IMR-90 (cell line): ENCODE results near the gene PDCD1LG2. TPM values are rescaled to one million over a fixed set of nuclear protein-coding genes. Genes with fewer than 3 reads are reported as not detected.
A peak's percentile ranks its signal among the peaks of the same experiment; 100 is the strongest.

Experiments
- ATAC-seq: fragments of 200-7000 bp; cut with Tn5 transposase; 2 replicates; pipeline ENCODE4 v1.9.1; 2020; ENCODE audit warnings: low read depth, mild to moderate bottlenecking, moderate library complexity
- BruUV-seq: library from RNA; stranded (reverse); fragments of 400-500 nt; replicated peaks from 2 replicates; lab custom pipeline; 2021; lab: Mats Ljungman, UMichigan
- CTCF ChIA-PET: fragments of 300-600 bp; formaldehyde crosslinking; extraction: SDS; loops from one replicate; lab custom pipeline; 2021; ENCODE audit warnings: antibody characterized with exemption; lab: Yijun Ruan, JAX
- POLR2A ChIA-PET: fragments of 300-600 bp; sonication (Branson Sonifier 250); formaldehyde crosslinking; loops from one replicate; lab custom pipeline; 2022; ENCODE audit warnings: antibody characterized with exemption; ENCODE audit not compliant: unreplicated experiment; lab: Charles Lee
- DNase-seq: peaks from one replicate; pipeline ENCODE4 v3.0.0; 2013
- H2AFZ ChIP-seq: replicated peaks from 2 replicates; pipeline ENCODE3; 2013; ENCODE audit warnings: low read length, mild to moderate bottlenecking; ENCODE audit not compliant: poor library complexity
- H2AK5ac ChIP-seq: 2 replicates; pipeline ENCODE4 v1.6.1; 2013; ENCODE audit warnings: low read depth, low read length, inconsistent platforms
- H2AK9ac ChIP-seq: replicated peaks from 2 replicates; pipeline ENCODE3; 2013; ENCODE audit warnings: mild to moderate bottlenecking, low read depth, low read length, moderate library complexity; ENCODE audit not compliant: poor library complexity
- H2BK120ac ChIP-seq: 2 replicates; pipeline ENCODE4 v1.6.1; 2013; ENCODE audit warnings: low read depth, low read length, inconsistent platforms
- H2BK15ac ChIP-seq: 3 replicates; pipeline ENCODE4 v1.6.1; 2013; ENCODE audit warnings: low read depth, low read length, inconsistent platforms
- H2BK20ac ChIP-seq: 2 replicates; pipeline ENCODE4 v1.6.1; 2013; ENCODE audit warnings: low read depth, mild to moderate bottlenecking, inconsistent platforms, low read length, moderate library complexity
- H2BK5ac ChIP-seq: 2 replicates; pipeline ENCODE4 v1.6.1; 2013; ENCODE audit warnings: mild to moderate bottlenecking, low read depth, low read length, inconsistent platforms; ENCODE audit not compliant: poor library complexity, severe bottlenecking
- H3K14ac ChIP-seq: replicated peaks from 2 replicates; pipeline ENCODE4 v1.6.1; 2013; ENCODE audit warnings: low read depth, low read length, inconsistent platforms
- H3K18ac ChIP-seq: 2 replicates; pipeline ENCODE4 v1.6.1; 2013; ENCODE audit warnings: low read depth, low read length, control low read depth
- H3K23ac ChIP-seq: 2 replicates; pipeline ENCODE4 v1.6.1; 2013; ENCODE audit warnings: low read depth, low read length, inconsistent platforms
- H3K27ac ChIP-seq: 2 replicates; pipeline ENCODE4 v1.5.1; 2013; ENCODE audit warnings: mild to moderate bottlenecking, control low read depth, low read length; ENCODE audit not compliant: insufficient read depth
- H3K27me3 ChIP-seq: 2 replicates; pipeline ENCODE4 v1.6.1; 2013; ENCODE audit warnings: low read length; ENCODE audit not compliant: control insufficient read depth, insufficient read depth
- H3K36me3 ChIP-seq: 2 replicates; pipeline ENCODE4 v1.6.1; 2013; ENCODE audit warnings: low read length, mixed read lengths; ENCODE audit not compliant: control insufficient read depth, insufficient read depth
- H3K4ac ChIP-seq: 2 replicates; pipeline ENCODE4 v1.6.1; 2013; ENCODE audit warnings: low read depth, low read length, inconsistent platforms
- H3K4me1 ChIP-seq: 2 replicates; pipeline ENCODE4 v1.6.1; 2013; ENCODE audit warnings: low read length, mixed read lengths; ENCODE audit not compliant: control insufficient read depth, insufficient read depth
- H3K4me2 ChIP-seq: 2 replicates; pipeline ENCODE4 v1.6.1; 2013; ENCODE audit warnings: low read depth, mild to moderate bottlenecking, control low read depth, low read length, moderate library complexity
- H3K4me3 ChIP-seq: 2 replicates; pipeline ENCODE4 v1.5.1; 2013; ENCODE audit warnings: low read depth, mild to moderate bottlenecking, control low read depth, low read length, moderate library complexity; ENCODE audit not compliant: insufficient read depth
- H3K56ac ChIP-seq: 2 replicates; pipeline ENCODE4 v1.6.1; 2013; ENCODE audit warnings: low read length, inconsistent platforms; ENCODE audit not compliant: insufficient read depth; ENCODE audit errors: extremely low read depth
- H3K79me1 ChIP-seq, 2 experiments: 2 replicates each; pipeline ENCODE4 v1.6.1; 2013; ENCODE audit warnings: low read length in 2 of 2, inconsistent platforms in 1 of 2, low read depth in 1 of 2
- H3K9ac ChIP-seq: 2 replicates; pipeline ENCODE4 v1.6.1; 2013; ENCODE audit warnings: low read depth, low read length, control low read depth
- H3K9me1 ChIP-seq: 2 replicates; pipeline ENCODE4 v1.6.1; 2013; ENCODE audit warnings: low read length, inconsistent platforms; ENCODE audit not compliant: insufficient read depth
- H3K9me3 ChIP-seq: 2 replicates; pipeline ENCODE4 v1.6.1; 2013; ENCODE audit warnings: low read length; ENCODE audit not compliant: control insufficient read depth, insufficient read depth
- H4K20me1 ChIP-seq: 2 replicates; pipeline ENCODE4 v1.6.1; 2013; ENCODE audit warnings: low read length, inconsistent platforms; ENCODE audit not compliant: insufficient read depth
- H4K5ac ChIP-seq: 2 replicates; pipeline ENCODE4 v1.6.1; 2013; ENCODE audit warnings: mild to moderate bottlenecking, low read depth, low read length, control low read depth
- H4K8ac ChIP-seq, 2 experiments: 2 replicates each; pipeline ENCODE4 v1.6.1; 2013; ENCODE audit warnings: low read depth in 2 of 2, low read length in 2 of 2, control low read depth in 1 of 2, inconsistent platforms in 1 of 2
- H4K91ac ChIP-seq: 2 replicates; pipeline ENCODE4 v1.6.1; 2013; ENCODE audit warnings: low read depth, low read length, inconsistent platforms; ENCODE audit not compliant: insufficient read depth
- BHLHE40 ChIP-seq: fragments of 150-350 bp; IDR thresholded peaks from 2 replicates; pipeline ENCODE4 v1.6.1; 2016; ENCODE audit warnings: mild to moderate bottlenecking, low read depth, low read length
- CEBPB ChIP-seq: IDR thresholded peaks from 2 replicates; pipeline ENCODE4 v1.6.1; 2012; ENCODE audit warnings: low read depth, low read length, improper control_type of control experiment
- CHD1 ChIP-seq: IDR thresholded peaks from 2 replicates; pipeline ENCODE4 v1.6.1; 2012; ENCODE audit warnings: low read depth, low read length, improper control_type of control experiment
- CTCF ChIP-seq: conservative IDR thresholded peaks from 2 replicates; pipeline ENCODE4 v1.5.1; 2012; ENCODE audit warnings: mild to moderate bottlenecking, low read depth, low read length, improper control_type of control experiment
- ELK1 ChIP-seq: fragments of 150-350 bp; IDR thresholded peaks from 2 replicates; pipeline ENCODE4 v1.6.1; 2016; ENCODE audit warnings: low read depth, mild to moderate bottlenecking, low read length, moderate library complexity, borderline replicate concordance
- FOS ChIP-seq: fragments of 150-350 bp; IDR thresholded peaks from 2 replicates; pipeline ENCODE4 v1.6.1; 2016; ENCODE audit warnings: low read depth, low read length
- MAFK ChIP-seq: IDR thresholded peaks from 2 replicates; pipeline ENCODE4 v1.6.1; 2012; ENCODE audit warnings: low read depth, low read length, improper control_type of control experiment
- MAZ ChIP-seq: IDR thresholded peaks from 2 replicates; pipeline ENCODE4 v1.6.1; 2012; ENCODE audit warnings: low read depth, mild to moderate bottlenecking, low read length, improper control_type of control experiment, moderate library complexity, borderline replicate concordance
- MXI1 ChIP-seq: IDR thresholded peaks from 2 replicates; pipeline ENCODE4 v1.6.1; 2012; ENCODE audit warnings: low read depth, mild to moderate bottlenecking, low read length, moderate library complexity, borderline replicate concordance
- NFE2L2 ChIP-seq: fragments of 150-350 bp; IDR thresholded peaks from 2 replicates; pipeline ENCODE4 v1.6.1; 2016; ENCODE audit warnings: low read depth, mild to moderate bottlenecking, low read length
- POLR2A ChIP-seq: IDR thresholded peaks from 2 replicates; pipeline ENCODE4 v1.6.1; 2012; ENCODE audit warnings: mild to moderate bottlenecking, low read depth, low read length
- RAD21 ChIP-seq: IDR thresholded peaks from 2 replicates; pipeline ENCODE4 v1.6.1; 2012; ENCODE audit warnings: low read length, improper control_type of control experiment
- RFX5 ChIP-seq: IDR thresholded peaks from 2 replicates; pipeline ENCODE4 v1.8.0; 2012; ENCODE audit warnings: low read depth, mild to moderate bottlenecking, low read length, moderate library complexity
- SMC3 ChIP-seq: fragments of 150-350 bp; IDR thresholded peaks from 2 replicates; pipeline ENCODE4 v1.6.1; 2016; ENCODE audit warnings: low read depth, mild to moderate bottlenecking, antibody characterized with exemption, low read length, moderate library complexity
- USF2 ChIP-seq: fragments of 150-350 bp; IDR thresholded peaks from 2 replicates; pipeline ENCODE4 v1.6.1; 2017; ENCODE audit warnings: mild to moderate bottlenecking, antibody characterized with exemption, low read length, low read depth
- WGBS, 2 experiments: methylation state at CpG; one replicate each; pipeline versions ENCODE4 v1.1.5 to v1.1.7; 2013; ENCODE audit warnings: missing lambda C conversion rate in 2 of 2; ENCODE audit not compliant: insufficient read length in 1 of 2; ENCODE audit errors: extremely low coverage in 2 of 2; 5-methylcytosine and 5-hydroxymethylcytosine counted together
- dilution Hi-C: fragments of 300-500 bp; cut with HindIII; formaldehyde crosslinking; loops from one replicate; pipeline ENCODE4 v1.14.3; 2018; ENCODE audit warnings: low sequenced_read_pairs; ENCODE audit not compliant: unreplicated experiment
- in situ Hi-C: fragments of 300-500 bp; cut with MboI; formaldehyde crosslinking; loops from 3 replicates; pipeline ENCODE4 v1.14.3; 2019; ENCODE audit warnings: low sequenced_read_pairs, inconsistent platforms, mixed read lengths
- intact Hi-C: fragments of 100-400 bp; cut with micrococcal nuclease; formaldehyde crosslinking; loops from 2 replicates; pipeline ENCODE4 v1.10.0; 2022
- polyA plus RNA-seq, 3 experiments: library from polyadenylated mRNA; depleted of rRNA; stranded (reverse); fragments of >200 nt; gene quantifications; 2 replicates each; pipeline ENCODE4 v1.2.3, GENCODE V29; 2012; ENCODE audit warnings: low replicate concordance in 1 of 3
- total RNA-seq: library from RNA; depleted of rRNA; stranded (reverse); fragments of >200 nt; gene quantifications from 2 replicates; pipeline ENCODE4 v1.2.3, GENCODE V29; 2012

Gene PDCD1LG2
- total and polyA plus RNA-seq, 2 of the 4 experiments (the other 2 are of a cell fraction), result 17.5 to 33.3 TPM

GRCh38 chr9:5488221-5489008, 21.9 kb upstream of the PDCD1LG2 start:
- Histone ChIP-seq H3K23ac (peak overlapping the region; percentile 35; the same call in 1 of the 2 replicates), H3K4ac (no peak overlapping the region), H2BK20ac (no peak overlapping the region), H3K56ac (no peak overlapping the region), H4K91ac (no peak overlapping the region), H3K4me3 (no peak overlapping the region), H3K4me2 (no peak overlapping the region), H4K20me1 (no peaks in the 10 kb centered on the region), H2BK15ac (0 out of 3 replicates have a peak overlapping the region, but pooled peaks have one; percentile 1), H2AK5ac (0 out of 2 replicates have a peak overlapping the region, but pooled peaks have one; percentile 4), H3K9ac (no peak overlapping the region), H3K27me3 (no peaks in the 10 kb centered on the region), H3K9me1 (peaks cover 6% of the 10 kb centered on the region; the same call in 1 of the 2 replicates), H2AK9ac (no peak overlapping the region), H2AFZ (peak overlapping the region; percentile 14), H2BK5ac (no peak overlapping the region), H4K8ac (no peak overlapping the region), H3K18ac (no peak overlapping the region), H4K5ac (no peak overlapping the region), H3K14ac (no peak overlapping the region; the same call in 1 of the 2 replicates), H3K9me3 (no peaks in the 10 kb centered on the region), H3K79me1 (no peaks in the 10 kb centered on the region), H2BK120ac (no peak overlapping the region), H3K4me1 (peaks cover 2% of the 10 kb centered on the region), H3K36me3 (no peaks in the 10 kb centered on the region), H3K27ac (no peak overlapping the region)
- dilution Hi-C loops (no loop called here), intact Hi-C loops (no loop called here), in situ Hi-C loops (no loop called here)
- ChIA-PET POLR2A (no interaction called here), CTCF (no interaction called here)
- ATAC-seq, result 0 out of 2 replicates have a peak, but pooled peaks have one; percentile 14
- WGBS, 2 experiments, result 53% methylated on average over 2 of the region's 9 CpGs; no CpG with 5 or more reads in 1 of the 2 experiments
- peak; percentile 23 for DNase-seq
- no TSS peak for BruUV-seq
- TF ChIP-seq POLR2A (no peak), BHLHE40 (no peak), MAFK (no peak), SMC3 (no peak), CTCF (no peak), ELK1 (no peak), NFE2L2 (no peak), MAZ (no peak), USF2 (no peak), RAD21 (no peak), MXI1 (no peak), RFX5 (no peak), CHD1 (no peak), CEBPB (no peak), FOS (no peak)
